K562 (cell line): ENCODE measurements around the gene PRR19. TPM values are rescaled to one million over a fixed set of nuclear protein-coding genes. Genes with fewer than 3 reads are reported as not detected.

Experiments
- BRF2 ChIP-seq: IDR thresholded peaks from 3 replicates; pipeline ENCODE4 v1.6.1; 2011; ENCODE audit warnings: borderline replicate concordance, mild to moderate bottlenecking; ENCODE audit not compliant: insufficient read length, insufficient read depth
- CCNT2 ChIP-seq: IDR thresholded peaks from 2 replicates; pipeline ENCODE4 v1.6.1; 2011; ENCODE audit warnings: borderline replicate concordance, low read depth, mild to moderate bottlenecking, moderate library complexity, mixed read lengths, low read length; ENCODE audit not compliant: insufficient read length; ENCODE audit errors: extremely low read depth
- CREB3L1 ChIP-seq: fragments of 450-650 bp; IDR thresholded peaks from 2 replicates; pipeline ENCODE4 v1.6.1; 2014; ENCODE audit warnings: low read depth, mild to moderate bottlenecking, moderate library complexity, borderline replicate concordance
- CXXC5 ChIP-seq: fragments of 250-450 bp; sonication (Bioruptor Pico); IDR thresholded peaks from 2 replicates; pipeline ENCODE4 v1.8.0; 2022; ENCODE audit warnings: inconsistent platforms, mild to moderate bottlenecking, moderate library complexity
- ELF4 ChIP-seq: fragments of 450-650 bp; formaldehyde crosslinking; IDR thresholded peaks from 2 replicates; pipeline ENCODE4 v1.4.0; 2022; ENCODE audit warnings: missing genetic modification characterization
- HNRNPL ChIP-seq: fragments of 200-400 bp; formaldehyde crosslinking; IDR thresholded peaks from 2 replicates; pipeline ENCODE4 v1.6.1; 2017; ENCODE audit warnings: low read depth, mild to moderate bottlenecking, low read length
- HOXB6 ChIP-seq: fragments of 250-450 bp; sonication (Bioruptor Pico); IDR thresholded peaks from 2 replicates; pipeline ENCODE4 v1.5.1; 2022; ENCODE audit warnings: mild to moderate bottlenecking, borderline replicate concordance
- ILK ChIP-seq: fragments of 450-650 bp; IDR thresholded peaks from 2 replicates; pipeline ENCODE4 v1.6.1; 2016; ENCODE audit warnings: missing genetic modification characterization, low read depth, mild to moderate bottlenecking, missing compliant biosample characterization, moderate library complexity, borderline replicate concordance
- KAT7 ChIP-seq: sonication (generic); formaldehyde crosslinking; IDR thresholded peaks from 2 replicates; pipeline ENCODE4 v1.8.0; 2022; ENCODE audit warnings: missing genetic modification reagents, mild to moderate bottlenecking, borderline replicate concordance
- MAFG ChIP-seq: fragments of 450-650 bp; conservative IDR thresholded peaks from 2 replicates; pipeline ENCODE4 v1.6.1; 2016; ENCODE audit warnings: missing genetic modification characterization, missing compliant biosample characterization
- NCOR1 ChIP-seq: fragments of 450-650 bp; IDR thresholded peaks from 2 replicates; pipeline ENCODE4 v1.6.1; 2016; ENCODE audit warnings: mild to moderate bottlenecking, moderate library complexity
- PHB ChIP-seq: fragments of 250-450 bp; sonication (Bioruptor Pico); IDR thresholded peaks from 2 replicates; pipeline ENCODE4 v1.5.0; 2021
- POLR2G ChIP-seq: fragments of 200-400 bp; formaldehyde crosslinking; IDR thresholded peaks from 2 replicates; pipeline ENCODE4 v1.6.1; 2017; ENCODE audit warnings: low read depth, mild to moderate bottlenecking, antibody characterized with exemption, low read length, moderate library complexity
- TAF1 ChIP-seq: IDR thresholded peaks from 2 replicates; pipeline ENCODE4 v1.6.1; 2011; ENCODE audit warnings: mild to moderate bottlenecking, low read length, moderate library complexity; ENCODE audit not compliant: insufficient read depth, control insufficient read depth, severe bottlenecking; ENCODE audit errors: extremely low read depth
- ZBTB1 ChIP-seq: sonication (generic); formaldehyde crosslinking; IDR thresholded peaks from 2 replicates; pipeline ENCODE4 v1.8.1; 2023; ENCODE audit warnings: missing genetic modification reagents, low read depth, mild to moderate bottlenecking, borderline replicate concordance
- ZBTB33 ChIP-seq: sonication (generic); formaldehyde crosslinking; IDR thresholded peaks from 2 replicates; pipeline ENCODE4 v1.8.1; 2023; ENCODE audit warnings: mild to moderate bottlenecking, missing genetic modification reagents
- ZBTB5 ChIP-seq: fragments of 450-650 bp; IDR thresholded peaks from 2 replicates; pipeline ENCODE4 v1.6.1; 2017; ENCODE audit warnings: antibody characterized with exemption
- ZNF740 ChIP-seq, 3 experiments: fragments of 200-800 bp in 1 of 3; sonication (Bioruptor generic) in 1 of 3; sonication (generic) in 1 of 3; formaldehyde crosslinking in 1 of 3; IDR thresholded peaks; 2 replicates each; pipeline versions ENCODE4 v1.6.1 to v1.8.0; 2016 to 2022; ENCODE audit warnings: mild to moderate bottlenecking in 2 of 3, missing compliant biosample characterization in 2 of 3, missing genetic modification characterization in 2 of 3, missing genetic modification reagents in 1 of 3
- polyA plus RNA-seq, 8 experiments: library from polyadenylated mRNA; depleted of rRNA in 4 of 8; stranded (reverse) in 5 of 8; unstranded in 3 of 8; fragments of >200 nt; fragmentation: Nextera tagmentation in 2 of 8; fragmentation: Illumina TruSeq in 1 of 8; extraction: Ambion mirVana in 2 of 8; extraction: Trizol in 1 of 8; gene quantifications; 2 replicates each; pipeline versions ENCODE4 v1.2.1 to v1.2.3, GENCODE V29; 2011 to 2014; ENCODE audit warnings: inconsistent platforms in 1 of 8, missing spikeins in 1 of 8
- total RNA-seq, 7 experiments: library from RNA; depleted of rRNA in 6 of 7; stranded (reverse); fragments of >200 nt in 6 of 7; fragmentation: Illumina TruSeq in 2 of 7; extraction: Trizol in 2 of 7; gene quantifications; 2 replicates each; pipeline versions ENCODE4 v1.2.1 to v1.2.3, GENCODE V29; 2011 to 2021; ENCODE audit warnings: low replicate concordance in 1 of 7

PRR19 gene
- total and polyA plus RNA-seq, 9 of the 15 experiments (the other 6 are each of a cell fraction or from before 2014, with no cell fraction given): 0.10 to 1.6 (median 0.54) TPM

GRCh38 chr19:42254089-42254849 is 47.7 kb upstream of the PRR19 start (continued):
- no peak for TF ChIP-seq BRF2
- peak; percentile 12; the same call in 1 of the 2 replicates for TF ChIP-seq ZBTB33
- TF ChIP-seq NCOR1: no peak
- TF ChIP-seq MAFG: no peak
- no peak for TF ChIP-seq POLR2G
- TF ChIP-seq TAF1: peak; percentile 40
- peak; percentile 73 for TF ChIP-seq ZNF740 (CRISPR knock-in tag; IDR thresholded peaks at IDR 0.05)
- peak in 1 of 2 experiments; percentile 84; a peak in 2 of 4 replicates for TF ChIP-seq ZNF740 (tag; IDR thresholded peaks at IDR 0.05)
- peak; percentile 30 for TF ChIP-seq CCNT2
- peak; percentile 61 for TF ChIP-seq CXXC5 (CRISPR knock-in tag)
- TF ChIP-seq HOXB6 (CRISPR knock-in tag): no peak
- no peak for TF ChIP-seq ELF4 (CRISPR knock-in tag)
- 0 out of 2 replicates have a peak, but pooled peaks have one; percentile 73 for TF ChIP-seq PHB (CRISPR knock-in tag)
- TF ChIP-seq ZBTB5: peak; percentile 66; the same call in 1 of the 2 replicates
- TF ChIP-seq KAT7 (CRISPR knock-in tag): peak; percentile 46; the same call in 1 of the 2 replicates
- TF ChIP-seq HNRNPL: no peak
- TF ChIP-seq CREB3L1: peak; percentile 46; the same call in 1 of the 2 replicates
- no peak for TF ChIP-seq ZBTB1 (CRISPR knock-in tag)
- TF ChIP-seq ILK: no peak
